A673 (cell line): ENCODE data around the gene MRPL2. TPM values are rescaled to one million over a fixed set of nuclear protein-coding genes. Genes with fewer than 3 reads are reported as not detected.

Source experiments
- BruUV-seq: library from RNA; stranded (reverse); fragments of 400-500 nt; replicated peaks from 2 replicates; lab custom pipeline; 2021; lab: Mats Ljungman, UMichigan
- CTCF ChIA-PET: fragments of 300-600 bp; sonication (Branson Sonifier 250); formaldehyde crosslinking; loops from one replicate; lab custom pipeline; 2022; ENCODE audit warnings: antibody characterized with exemption; lab: Charles Lee
- POLR2A ChIA-PET: fragments of 300-600 bp; sonication (Branson Sonifier 250); formaldehyde crosslinking; loops from one replicate; lab custom pipeline; 2022; ENCODE audit warnings: antibody characterized with exemption; ENCODE audit not compliant: low non-redundant PET; lab: Charles Lee
- DNase-seq: peaks from one replicate; pipeline ENCODE4 v3.0.0-alpha.2; 2015; ENCODE audit warnings: low spot score
- H3K27ac ChIP-seq: fragments of 200-600 bp; sonication (generic); 2 replicates; pipeline ENCODE4 v1.5.1; 2016; ENCODE audit warnings: mixed run types, low read depth, mild to moderate bottlenecking, mixed read lengths, antibody characterized with exemption, low read length; ENCODE audit not compliant: poor library complexity, severe bottlenecking
- H3K27me3 ChIP-seq: fragments of 200-600 bp; sonication (generic); replicated peaks from 2 replicates; pipeline ENCODE4 v1.6.1; 2017; ENCODE audit warnings: mixed run types, low read depth, mild to moderate bottlenecking, mixed read lengths, antibody characterized with exemption, low read length; ENCODE audit not compliant: insufficient read depth, poor library complexity
- H3K36me3 ChIP-seq: fragments of 200-600 bp; sonication (generic); 2 replicates; pipeline ENCODE4 v1.6.1; 2016; ENCODE audit warnings: mixed run types, mild to moderate bottlenecking, mixed read lengths, antibody characterized with exemption, low read length; ENCODE audit not compliant: insufficient read depth, poor library complexity, severe bottlenecking
- H3K4me1 ChIP-seq: fragments of 200-600 bp; sonication (generic); 2 replicates; pipeline ENCODE4 v1.6.1; 2017; ENCODE audit warnings: mixed run types, mild to moderate bottlenecking, mixed read lengths, antibody characterized with exemption, low read length; ENCODE audit not compliant: insufficient read depth, poor library complexity, severe bottlenecking
- H3K4me3 ChIP-seq: fragments of 200-600 bp; sonication (generic); 2 replicates; pipeline ENCODE4 v1.5.1; 2016; ENCODE audit warnings: low read depth, mixed run types, mild to moderate bottlenecking, mixed read lengths, low read length; ENCODE audit not compliant: poor library complexity, severe bottlenecking
- H3K9me3 ChIP-seq: fragments of 200-600 bp; sonication (generic); 2 replicates; pipeline ENCODE4 v1.6.1; 2016; ENCODE audit warnings: mixed run types, low read depth, mild to moderate bottlenecking, mixed read lengths, antibody characterized with exemption, low read length; ENCODE audit not compliant: poor library complexity, severe bottlenecking
- CTCF ChIP-seq: fragments of 300-800, 200-600 bp; sonication (generic); conservative IDR thresholded peaks from 2 replicates; pipeline ENCODE4 v1.5.1; 2017; ENCODE audit warnings: low read depth, mild to moderate bottlenecking, antibody characterized with exemption, low read length, moderate library complexity, mixed read lengths
- EZH2 ChIP-seq: fragments of 200-600 bp; sonication (generic); IDR thresholded peaks from 2 replicates; pipeline ENCODE4 v1.6.1; 2017; ENCODE audit warnings: borderline replicate concordance, low read depth, mild to moderate bottlenecking, mixed read lengths, antibody characterized with exemption, low read length; ENCODE audit not compliant: poor library complexity, severe bottlenecking
- intact Hi-C: fragments of 100-400 bp; cut with micrococcal nuclease; formaldehyde crosslinking; loops from one replicate; pipeline ENCODE4 v1.10.0; 2022; ENCODE audit not compliant: unreplicated experiment
- total RNA-seq: library from RNA; stranded (reverse); gene quantifications from 2 replicates; pipeline ENCODE4 v1.2.3, GENCODE V29; 2021

Gene MRPL2
- total RNA-seq, 1 experiment from 2014 or later = 95.8 TPM

GRCh38 chr6:43034190-43034525 lies 25.1 kb downstream of the MRPL2 start:
- Histone ChIP-seq H3K36me3 (peaks cover 50% of the 10 kb centered on the region), H3K4me3 (no peak overlapping the region), H3K27me3 (no peaks in the 10 kb centered on the region), H3K27ac (no peak overlapping the region), H3K9me3 (no peaks in the 10 kb centered on the region), H3K4me1 (no peaks in the 10 kb centered on the region)
- POLR2A ChIA-PET = interaction anchor here (0.6 kb wide), 1 partner anchor 130 kb away, joined by 3 read pairs; no protein-coding TSS in a partner anchor
- intact Hi-C loops = no loop called here
- no peak for DNase-seq
- TF ChIP-seq EZH2 = no peak
- no peak for TF ChIP-seq CTCF
- no TSS peak for BruUV-seq
- CTCF ChIA-PET = no interaction called here

GRCh38 chr6:43033496-43034189 lies 25.6 kb downstream of the MRPL2 start:
- Histone ChIP-seq H3K27me3 (no peaks in the 10 kb centered on the region), H3K9me3 (no peaks in the 10 kb centered on the region), H3K4me1 (no peaks in the 10 kb centered on the region), H3K36me3 (peaks cover 56% of the 10 kb centered on the region), H3K27ac (no peak overlapping the region), H3K4me3 (no peak overlapping the region)
- TF ChIP-seq CTCF (no peak), EZH2 (no peak)
- BruUV-seq = TSS peak; percentile 27
- ChIA-PET POLR2A (interaction anchor here (0.6 kb wide), 1 partner anchor 130 kb away, joined by 3 read pairs; no protein-coding TSS in a partner anchor), CTCF (no interaction called here)
- intact Hi-C loops = no loop called here
- no peak for DNase-seq

GRCh38 chr6:43032326-43032725 lies 26.9 kb downstream of the MRPL2 start:
- POLR2A ChIA-PET = no interaction called here
- Histone ChIP-seq H3K27me3 (no peaks in the 10 kb centered on the region), H3K4me1 (no peaks in the 10 kb centered on the region), H3K4me3 (no peak overlapping the region), H3K27ac (no peak overlapping the region), H3K36me3 (peaks cover 63% of the 10 kb centered on the region), H3K9me3 (no peaks in the 10 kb centered on the region)
- CTCF ChIA-PET = no interaction called here
- TF ChIP-seq CTCF = no peak
- no peak for TF ChIP-seq EZH2
- BruUV-seq = no TSS peak
- intact Hi-C loops = no loop called here
- DNase-seq = no peak
